HG03520 (cell line): ENCODE measurements around the gene CSTF1.
"Not testable (repeated sequence)": the region's sequence is repeated elsewhere in the genome, so short reads cannot be mapped to it uniquely, and the experiment has no call there.

Experiments used
- ATAC-seq: cut with Tn5 transposase; IDR thresholded peaks from one replicate; pipeline ENCODE4 v1.9.1; 2021; ENCODE audit warnings: mild to moderate bottlenecking, moderate library complexity; ENCODE audit not compliant: unreplicated experiment

The CSTF1 gene

DNA sequence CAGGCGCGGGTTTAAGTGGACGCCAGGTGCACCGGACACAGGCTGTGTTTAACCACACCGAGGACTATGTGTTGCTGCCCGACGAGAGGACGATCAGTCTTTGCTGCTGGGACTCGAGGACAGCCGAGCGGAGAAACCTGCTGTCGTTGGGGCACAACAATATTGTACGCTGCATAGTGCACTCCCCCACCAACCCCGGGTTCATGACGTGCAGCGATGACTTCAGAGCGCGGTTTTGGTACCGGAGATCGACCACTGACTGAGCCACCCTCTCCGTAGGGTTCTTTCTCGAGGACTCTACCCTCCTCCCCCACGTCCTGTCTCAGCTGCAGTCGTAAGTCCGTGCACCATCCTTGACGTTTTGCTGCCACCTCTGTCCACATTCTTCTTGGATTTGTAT is 11.0 kb downstream of the CSTF1 start:
- no peak for ATAC-seq

DNA sequence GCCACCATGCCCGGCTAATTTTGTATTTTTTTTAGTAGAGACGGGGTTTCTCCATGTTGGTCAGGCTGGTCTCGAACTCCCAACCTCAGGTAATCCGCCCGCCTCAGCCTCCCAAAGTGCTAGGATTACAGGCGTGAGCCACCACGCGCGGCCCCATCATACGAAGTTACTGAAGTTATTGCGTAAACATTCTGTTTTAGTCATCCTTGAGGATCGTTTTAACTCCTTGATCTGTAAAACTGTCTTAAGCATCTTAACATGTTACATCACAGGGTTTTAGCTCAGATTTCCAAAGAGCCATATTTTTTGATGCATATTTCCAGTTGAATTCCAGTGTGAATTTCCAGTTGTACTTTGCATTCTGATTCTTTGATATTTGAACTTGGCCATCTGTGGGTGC is 12.9 kb downstream of the CSTF1 start:
- not testable (repeated sequence) for ATAC-seq

DNA sequence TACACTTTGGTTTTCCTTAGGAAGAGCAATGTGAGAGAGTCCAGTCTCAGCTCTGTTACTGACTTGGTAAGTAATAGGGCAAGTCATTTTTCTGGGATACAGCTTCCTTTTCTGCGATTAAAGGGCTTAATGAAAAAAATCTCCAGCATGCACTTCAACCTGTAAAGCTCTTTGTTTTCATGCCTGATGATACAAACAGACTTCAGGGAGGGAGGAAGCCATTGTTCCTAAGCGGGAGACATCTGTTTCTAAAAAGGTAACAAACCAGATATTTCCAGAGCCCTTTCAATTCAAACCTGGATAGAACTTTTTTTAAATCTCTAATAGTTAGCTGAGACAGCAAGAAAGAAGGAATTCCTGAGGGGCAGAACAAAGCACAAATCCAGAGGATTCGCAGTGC is 14.5 kb downstream of the CSTF1 start:
- ATAC-seq: no peak

DNA sequence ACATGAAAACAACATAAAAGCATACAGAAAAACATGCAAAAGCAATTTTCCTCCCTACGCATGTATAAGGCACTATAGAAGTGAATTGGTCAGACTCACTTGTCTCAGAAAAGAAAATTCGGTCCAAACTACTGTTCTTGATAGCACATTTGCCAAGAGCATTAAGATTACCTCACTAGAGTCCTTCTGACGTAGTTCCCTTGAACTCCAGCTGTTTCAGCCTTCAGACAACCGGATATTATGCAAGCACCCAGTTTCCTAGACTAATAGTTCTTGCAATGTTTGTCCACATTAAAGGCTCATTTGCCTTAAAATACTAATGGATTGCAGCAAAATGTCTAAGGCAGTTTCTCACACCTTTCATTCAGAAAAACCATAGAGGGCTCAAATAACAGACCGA is 17.1 kb downstream of the CSTF1 start:
- no peak for ATAC-seq

DNA sequence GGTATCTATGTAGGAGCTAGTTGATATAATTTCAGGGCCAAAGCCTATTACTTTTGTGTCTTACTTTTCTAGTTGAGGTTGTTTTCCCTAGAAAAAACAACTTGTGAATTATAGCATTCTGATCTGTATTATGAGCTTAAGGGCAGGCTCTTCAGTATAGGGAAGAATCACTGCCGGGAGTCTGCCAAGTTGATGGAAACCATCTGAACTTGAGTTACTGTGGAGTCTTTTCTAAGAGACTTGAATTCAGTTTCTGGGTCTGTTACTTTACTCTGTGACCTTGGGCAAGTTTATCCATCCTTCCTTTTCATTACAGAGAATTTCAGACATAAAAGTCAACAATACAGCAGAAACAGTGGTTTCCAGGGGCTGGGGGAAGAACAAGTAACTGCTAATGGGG is 17.5 kb downstream of the CSTF1 start:
- no peak for ATAC-seq

DNA sequence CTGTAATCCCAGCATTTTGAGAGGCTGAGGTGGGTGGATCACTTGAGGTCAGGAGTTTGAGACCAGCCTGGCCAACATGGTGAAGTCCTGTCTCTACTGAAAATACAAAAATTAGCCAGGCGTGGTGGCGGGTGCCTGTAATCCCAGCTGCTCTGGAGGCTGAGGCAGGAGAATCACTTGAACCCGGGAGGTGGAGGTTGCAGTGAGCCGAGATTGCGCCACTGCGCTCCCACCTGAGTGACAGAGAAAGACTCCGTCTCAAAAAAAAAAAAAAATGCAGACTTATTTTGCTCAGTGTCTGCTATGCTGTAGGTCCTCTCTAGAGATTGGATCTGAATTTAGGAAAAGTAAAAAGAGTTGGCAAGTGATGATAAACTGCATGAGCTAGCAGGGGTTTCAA is 18.8 kb downstream of the CSTF1 start:
- ATAC-seq: not testable (repeated sequence)

DNA sequence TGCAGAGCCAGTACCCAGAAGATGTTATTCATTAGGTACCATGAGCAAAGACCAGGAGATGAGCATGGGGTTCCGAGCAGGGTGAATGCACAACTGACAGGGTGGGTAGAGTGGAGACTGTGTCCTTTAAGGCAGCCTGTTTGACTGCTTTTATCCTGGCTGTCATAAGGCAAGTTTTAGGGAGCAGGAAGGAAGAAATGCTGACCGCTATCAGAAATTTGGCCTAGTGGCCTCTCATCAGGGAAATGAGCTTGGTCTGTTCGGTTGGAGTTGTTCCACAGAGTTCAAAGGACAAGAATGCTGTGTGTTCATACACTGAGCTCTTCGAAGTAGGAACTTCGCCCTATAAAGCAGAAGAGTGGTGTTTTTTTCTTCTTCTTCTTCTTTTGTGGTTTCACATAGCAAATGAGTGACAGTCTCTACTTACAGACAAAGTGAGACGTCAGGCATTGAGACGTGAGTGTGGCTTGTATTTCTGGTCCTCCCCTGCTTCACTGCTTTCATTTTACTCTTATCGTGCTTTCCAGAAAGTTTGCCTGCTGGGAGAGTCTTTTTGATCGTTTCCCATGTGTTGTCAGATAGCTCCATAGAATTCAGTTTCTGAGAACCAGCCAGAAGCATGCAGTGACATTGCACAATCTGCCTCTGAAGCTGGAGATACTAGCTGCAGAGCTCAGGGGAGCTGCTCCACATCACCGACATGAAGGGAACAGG is 19.5 kb downstream of the CSTF1 start, which contains the start of gene CASS4:
TSS of gene CASS4 (plus strand) at position 502 of the 714 bp plus-strand sequence. CDS start at position 701, 199 bp downstream.
- ATAC-seq: no peak

DNA sequence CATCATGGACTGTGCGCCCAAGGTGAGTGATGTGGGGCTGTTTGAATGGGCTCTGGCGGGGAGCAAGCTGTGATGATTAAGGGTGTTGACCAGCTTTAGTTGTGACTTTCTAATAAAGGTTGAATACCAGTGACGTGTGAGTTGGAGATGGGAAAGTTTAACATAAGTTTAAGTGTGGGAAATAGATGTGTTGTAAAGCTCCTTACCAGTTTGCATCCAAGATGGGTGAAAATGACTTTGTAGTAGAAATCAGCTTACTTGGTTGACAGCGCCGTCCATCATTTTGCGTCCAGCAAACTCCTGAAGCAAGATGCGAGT is 20.0 kb downstream of the CSTF1 start:
- no peak for ATAC-seq

DNA sequence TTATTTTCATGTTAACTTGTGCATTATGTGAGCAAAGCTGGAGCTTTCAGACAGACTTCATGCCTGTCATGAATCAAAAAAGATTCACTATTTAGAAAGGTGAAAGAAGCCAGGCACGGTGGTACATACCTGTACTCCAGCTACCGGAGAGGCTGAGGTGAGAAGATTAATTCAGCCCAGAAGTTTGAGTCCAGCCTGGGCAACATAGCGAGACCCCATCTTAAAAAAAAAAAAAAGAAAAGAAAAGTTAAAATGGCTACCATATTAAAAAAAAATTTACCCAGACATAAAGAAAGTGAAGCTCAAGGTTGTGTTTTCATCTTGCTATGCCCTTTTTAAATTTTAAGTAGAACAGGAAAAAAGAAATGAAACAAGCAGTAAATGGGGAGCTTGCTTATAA is 20.5 kb downstream of the CSTF1 start:
- no peak for ATAC-seq

DNA sequence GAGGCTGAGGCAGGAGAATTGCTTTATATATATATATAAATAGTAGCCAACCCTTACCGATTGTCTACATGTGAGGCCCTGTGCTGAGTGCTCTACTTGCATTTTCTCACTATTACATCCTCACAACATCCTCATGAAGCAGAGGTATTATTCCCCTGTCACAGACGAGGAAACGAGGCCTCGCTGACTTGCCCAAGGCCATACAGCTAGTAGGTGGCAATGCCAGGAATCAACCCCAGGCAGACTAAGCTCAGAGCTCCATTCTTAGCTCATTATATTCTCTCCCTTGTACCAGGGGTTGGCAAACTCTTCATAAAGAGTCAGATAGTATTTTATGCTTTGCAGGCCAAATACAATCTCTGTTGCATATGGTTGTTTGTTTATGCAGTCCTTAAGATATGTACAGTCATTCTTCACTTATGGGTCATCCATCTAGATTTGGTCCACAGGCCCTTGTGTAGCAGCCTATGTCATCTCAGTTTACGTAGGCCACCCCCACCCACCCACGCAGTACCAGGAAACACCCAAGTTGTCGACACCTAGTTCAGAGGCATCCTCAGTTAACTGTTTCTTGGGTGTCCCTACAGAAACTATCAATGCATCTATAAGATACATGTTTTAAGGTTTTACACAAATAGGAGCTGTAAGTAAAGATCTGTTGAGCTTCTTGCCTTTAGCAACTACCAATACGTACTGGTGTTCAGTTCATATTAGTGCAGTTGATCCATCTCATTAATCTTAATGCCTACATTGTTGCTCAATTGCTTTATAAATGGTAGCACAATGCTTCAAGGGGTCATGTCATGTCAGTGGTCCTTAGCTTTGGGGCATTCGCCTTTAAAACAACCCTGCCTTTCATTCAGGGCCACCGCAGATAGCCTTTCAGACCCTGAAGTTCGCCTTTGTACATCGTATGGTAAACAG is 22.7 kb downstream of the CSTF1 start:
- ATAC-seq: no peak

DNA sequence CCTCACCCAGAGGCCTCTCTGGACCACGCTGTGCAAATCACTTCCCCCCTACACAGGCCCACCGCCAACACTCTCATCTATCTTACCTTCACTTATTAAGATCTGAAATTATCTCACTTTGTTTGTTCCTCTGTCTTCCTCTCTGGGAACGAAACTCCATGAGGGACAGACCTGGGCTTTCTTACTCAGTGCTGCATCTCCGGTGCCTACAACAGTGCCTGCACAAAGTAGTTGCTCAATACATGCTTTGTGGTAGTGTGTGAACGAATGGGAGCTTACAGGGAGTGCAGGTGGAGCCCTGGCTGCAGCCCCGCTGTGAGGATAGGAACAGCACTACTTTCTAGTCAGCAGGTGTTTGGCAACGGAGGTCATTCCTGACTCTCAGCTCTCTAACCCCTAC is 25.0 kb downstream of the CSTF1 start:
- ATAC-seq: no peak

DNA sequence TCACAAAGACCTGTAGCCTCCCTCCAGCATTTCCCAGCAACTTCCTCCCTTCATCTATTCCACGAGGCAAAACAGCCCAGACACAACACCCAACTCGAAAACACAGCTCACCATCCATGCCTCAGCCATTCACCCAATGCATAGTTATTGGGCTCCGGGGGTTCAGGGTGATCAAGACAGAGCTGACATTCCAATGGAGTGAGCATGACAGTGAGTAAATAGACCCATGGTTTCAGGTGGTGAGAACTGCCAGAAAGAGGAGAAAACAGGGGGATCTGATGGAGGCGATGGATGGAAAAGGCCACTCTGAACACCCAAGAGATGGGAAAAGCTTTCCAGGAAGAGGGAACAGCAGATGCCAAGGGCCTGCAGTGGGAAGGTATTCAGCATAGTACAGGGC is 25.5 kb downstream of the CSTF1 start:
- no peak for ATAC-seq

DNA sequence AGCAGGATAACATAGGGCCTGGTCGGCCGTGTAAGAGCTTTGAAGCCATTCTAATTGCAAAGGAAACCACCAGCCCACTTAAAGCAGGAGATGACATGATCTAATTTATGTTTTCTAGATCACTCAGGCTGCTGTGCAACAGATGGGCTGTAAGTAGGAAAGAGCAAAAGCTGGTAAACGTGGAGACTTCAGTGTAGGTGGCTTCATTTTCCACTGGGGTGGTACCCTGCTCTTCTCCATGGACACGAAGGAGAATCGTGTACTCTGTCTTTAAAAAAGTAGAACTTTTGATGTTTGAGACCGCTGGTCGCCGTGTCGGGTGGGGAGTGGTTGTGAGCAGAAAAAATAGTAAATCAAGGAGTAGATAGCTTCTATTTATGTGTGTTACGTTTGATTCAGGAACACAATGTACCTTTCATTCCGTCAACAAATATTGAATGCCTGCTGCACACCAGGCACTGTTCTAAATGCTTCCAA is 26.0 kb downstream of the CSTF1 start:
- ATAC-seq: no peak

DNA sequence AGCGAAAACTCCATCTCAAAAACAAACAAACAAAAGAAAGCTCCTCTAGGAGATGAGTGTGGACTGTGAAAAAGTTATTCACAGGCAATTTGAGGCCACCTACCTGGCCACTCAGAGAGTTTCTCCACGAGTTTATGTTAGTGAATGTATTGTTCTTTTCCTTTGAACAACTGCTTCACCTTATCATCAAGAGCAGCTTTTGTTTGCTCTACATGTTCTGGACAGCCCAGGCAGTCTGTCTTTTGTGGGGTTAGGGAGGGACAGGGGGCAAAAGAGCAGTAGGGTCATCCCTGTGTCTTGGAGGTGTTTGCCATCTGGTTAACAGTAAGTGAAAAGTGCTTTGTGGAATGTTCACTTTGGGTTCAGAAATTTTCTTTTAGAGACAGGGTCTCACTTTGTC is 27.6 kb downstream of the CSTF1 start:
- ATAC-seq: no peak

DNA sequence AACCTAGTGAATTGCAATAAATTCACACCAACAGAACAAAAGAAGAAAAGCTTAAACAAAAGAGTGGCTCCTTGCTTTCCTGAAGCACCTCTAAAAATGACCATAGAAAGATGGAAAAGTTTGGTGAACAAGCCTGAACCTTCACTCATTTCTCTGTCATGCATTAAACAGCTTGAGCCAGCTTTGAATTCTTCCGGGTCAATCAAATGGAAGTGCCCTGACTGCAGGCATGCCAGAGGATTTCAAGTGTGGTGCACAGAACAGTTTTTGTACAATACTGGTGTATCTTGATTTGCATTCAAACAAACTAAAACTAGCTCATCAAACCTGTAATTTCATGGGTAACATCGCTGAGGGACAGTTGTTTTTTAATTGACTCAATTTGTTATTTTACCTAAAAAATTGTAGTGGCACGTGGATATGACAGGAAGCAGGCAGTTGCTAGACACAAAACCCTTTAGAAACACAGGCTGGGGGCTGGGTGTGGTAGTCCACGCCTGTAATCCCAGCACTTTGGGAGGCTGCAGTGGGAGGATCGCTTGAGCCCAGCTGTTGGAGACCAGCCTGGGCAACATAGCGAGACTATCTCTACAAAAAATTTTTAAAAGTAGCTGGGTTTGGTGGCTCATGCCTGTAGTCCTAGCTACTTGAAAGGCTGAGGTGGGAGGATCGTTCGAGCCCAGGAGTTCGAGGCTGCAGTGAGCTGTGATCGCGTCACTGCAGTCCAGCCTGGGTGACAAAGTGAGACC is 28.7 kb downstream of the CSTF1 start:
- no peak for ATAC-seq

DNA sequence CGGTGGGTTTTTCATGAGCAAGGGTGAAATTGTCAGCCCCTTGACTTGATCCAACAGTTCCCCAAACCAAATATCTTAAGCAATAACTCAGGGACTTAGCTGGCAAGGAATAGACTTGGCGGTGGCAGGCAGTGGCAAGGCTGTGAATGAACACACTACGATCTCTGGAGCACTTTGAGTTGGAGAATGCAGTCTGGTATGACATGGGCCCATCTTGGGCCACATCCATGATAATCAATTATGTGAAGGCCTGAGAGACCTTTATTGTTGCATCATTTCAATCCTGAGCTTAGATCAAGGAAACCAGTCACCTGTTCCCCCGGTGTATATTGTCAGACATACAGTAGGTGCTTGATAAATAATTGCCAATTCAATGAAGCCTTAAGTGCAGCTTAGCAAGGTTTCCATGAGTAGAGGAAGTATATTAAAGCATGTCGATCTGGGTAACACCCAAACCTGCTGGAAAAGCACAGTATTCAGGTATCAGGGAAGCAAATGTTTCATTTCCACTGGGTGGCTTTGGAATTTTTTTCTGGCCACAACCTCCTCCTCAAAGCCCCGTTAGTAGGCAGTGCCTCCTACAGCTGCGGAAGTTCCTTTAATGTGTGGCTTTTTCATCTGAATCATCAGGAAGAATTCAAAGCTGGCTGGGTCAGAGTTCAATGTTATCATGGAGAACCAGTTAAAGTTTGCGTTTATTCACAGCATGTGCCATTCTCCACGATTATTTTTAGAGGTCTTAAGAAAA is 29.8 kb downstream of the CSTF1 start:
- no peak for ATAC-seq

DNA sequence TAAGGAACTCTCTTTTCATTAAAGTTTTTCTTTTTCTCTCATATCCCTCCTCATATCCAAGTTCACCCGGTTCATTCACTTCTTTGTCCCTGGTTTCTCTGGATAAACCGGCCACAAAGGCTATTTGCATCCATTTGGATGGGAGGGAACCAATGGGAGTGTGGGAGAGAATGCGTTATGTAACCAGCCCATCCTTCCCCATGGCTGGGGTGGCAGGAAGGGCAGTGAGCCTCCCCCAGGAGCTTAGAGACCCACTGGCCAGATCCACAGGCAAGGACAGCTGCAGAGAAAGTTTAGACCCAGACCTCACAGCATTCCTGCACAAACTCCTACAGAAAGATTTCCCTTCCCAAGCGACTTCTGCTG is 30.4 kb downstream of the CSTF1 start:
- ATAC-seq: no peak

DNA sequence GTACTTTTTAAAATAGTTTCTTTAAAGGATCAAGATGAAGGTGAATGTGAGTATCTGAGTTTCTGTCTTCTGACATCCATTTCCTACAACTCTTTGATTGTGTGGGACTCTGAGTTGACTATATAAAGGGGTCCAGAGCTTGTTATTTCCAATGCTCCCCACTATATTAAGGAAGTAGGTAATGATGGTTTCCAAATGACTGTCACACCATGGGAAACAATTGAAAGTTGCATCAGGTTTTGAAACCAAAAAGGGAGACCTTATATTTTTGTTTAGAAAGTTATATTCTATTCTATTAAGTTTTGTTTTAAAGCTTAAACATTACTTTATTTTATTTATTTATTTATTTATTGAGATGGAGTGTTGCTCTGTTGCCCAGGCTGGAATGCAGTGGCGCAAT is 30.8 kb downstream of the CSTF1 start:
- no peak for ATAC-seq

DNA sequence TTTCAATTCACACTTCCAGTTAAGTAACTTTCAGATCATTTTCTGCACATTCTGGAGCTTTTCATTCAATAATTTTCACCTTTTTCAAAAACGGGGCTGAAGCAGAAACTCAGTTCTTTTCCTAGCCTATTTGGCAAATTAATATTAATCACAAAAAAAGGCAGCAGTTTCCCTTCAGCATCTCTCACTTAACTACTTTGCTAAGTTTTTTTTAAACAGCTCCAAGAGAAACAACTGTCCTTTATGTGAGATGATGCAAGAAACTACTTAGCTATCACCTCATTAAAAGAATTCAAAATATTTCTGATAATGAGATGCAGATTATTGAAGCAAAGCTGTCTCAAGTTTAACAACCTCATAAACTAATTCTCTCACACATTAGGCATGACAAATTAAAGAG is 31.4 kb downstream of the CSTF1 start:
- ATAC-seq: no peak

DNA sequence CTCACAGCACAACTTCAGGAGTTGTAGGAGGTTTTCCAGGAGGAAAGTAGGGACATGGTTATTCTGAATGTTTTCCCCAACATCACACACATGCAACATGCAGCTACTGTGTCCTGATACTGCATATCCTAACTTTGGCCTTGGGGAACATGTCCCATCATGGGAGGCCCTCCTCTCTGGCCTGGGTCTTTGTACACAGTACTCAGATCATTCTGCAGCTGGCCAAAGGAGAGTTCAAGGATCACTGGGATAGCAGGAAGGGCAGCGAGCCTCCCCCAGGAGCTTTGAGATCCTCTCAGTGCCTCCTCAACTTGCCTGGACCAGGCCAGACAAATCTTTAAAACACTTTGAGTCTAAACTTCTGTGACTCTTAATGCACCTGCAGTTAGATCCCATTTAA is 32.5 kb downstream of the CSTF1 start:
- ATAC-seq: no peak

DNA sequence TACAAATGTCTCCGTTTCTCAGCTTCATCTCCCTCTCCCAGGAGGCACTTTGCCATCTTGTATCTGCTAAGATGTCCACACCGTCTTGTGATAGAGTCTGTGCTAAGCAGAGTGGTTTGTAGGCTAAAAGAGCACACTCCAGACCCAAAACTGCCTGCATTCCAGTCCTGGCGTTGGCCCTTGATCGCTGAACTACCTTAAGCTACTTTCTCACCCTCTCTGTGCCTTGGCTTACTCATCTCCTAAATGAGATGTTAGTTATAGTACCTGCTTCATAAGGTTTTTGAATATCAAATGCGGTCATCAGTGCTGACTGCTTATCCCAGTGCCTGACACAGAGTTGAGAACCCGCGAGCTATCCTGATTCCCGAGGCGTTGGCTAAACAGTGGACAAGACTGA is 33.6 kb downstream of the CSTF1 start:
- ATAC-seq: no peak
